Glomerular visceral epithelial cell (primary cell): ENCODE results near the gene CARD14.
"Not testable (repeated sequence)": the region's sequence is repeated elsewhere in the genome, so short reads cannot be mapped to it uniquely, and the experiment has no call there.

Experiments
- DNase-seq: peaks from one replicate; pipeline ENCODE4 v3.0.0-alpha.2; 2016; ENCODE audit errors: extremely low spot score

CARD14 gene

DNA sequence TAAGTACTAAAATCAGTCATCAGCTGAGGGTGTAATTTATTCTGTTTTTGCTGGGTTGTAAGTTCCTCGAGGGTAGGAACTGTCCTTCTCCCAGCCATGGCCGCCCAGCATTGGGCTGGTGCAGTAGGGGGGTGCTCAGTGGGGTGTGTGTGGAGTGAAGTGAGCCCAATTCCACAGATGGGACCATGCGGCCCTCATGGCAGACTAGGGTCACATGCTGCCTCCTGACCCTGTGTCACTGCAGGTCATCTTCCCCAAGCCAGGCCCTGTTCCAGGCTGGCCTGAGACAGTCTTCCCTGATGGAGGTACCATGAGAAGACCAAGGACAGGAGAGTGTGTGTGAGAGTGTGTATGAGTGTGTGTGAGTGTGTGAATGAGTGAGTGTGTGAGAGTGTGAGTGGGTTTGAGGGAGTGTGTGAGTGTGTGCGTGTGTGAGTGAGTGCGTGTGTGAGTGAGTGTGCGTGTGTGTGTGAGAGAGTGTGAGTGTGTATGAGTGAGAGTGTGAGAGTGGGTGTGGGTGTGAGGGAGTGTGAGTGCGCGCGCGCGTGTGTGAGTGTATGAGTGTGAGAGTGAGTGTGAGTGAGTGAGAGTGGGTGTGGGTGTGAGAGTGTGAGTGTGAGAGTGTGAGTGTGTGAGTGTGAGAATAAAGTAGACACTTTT, 54.1 kb downstream of the CARD14 start:
- no peak for DNase-seq

DNA sequence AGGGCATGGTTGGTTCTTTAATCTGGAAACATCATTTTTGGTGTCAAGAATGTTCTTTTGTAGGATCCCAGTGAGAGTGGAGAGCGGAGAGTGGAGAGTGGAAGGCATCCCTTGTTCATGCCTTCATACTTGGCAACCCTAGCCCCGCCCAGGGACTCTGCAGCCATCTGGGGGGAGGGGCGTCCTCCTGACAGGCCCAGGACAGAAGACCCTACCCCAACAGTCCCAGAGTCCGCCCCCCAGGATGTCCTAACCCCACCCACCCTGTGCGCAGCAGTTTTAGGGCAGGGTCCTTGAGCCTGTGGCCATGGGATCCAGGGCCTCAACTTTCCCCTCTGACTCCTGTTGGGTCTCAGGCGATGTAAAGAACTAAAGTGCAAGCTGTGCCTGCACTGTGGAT, 54.9 kb downstream of the CARD14 start:
- no peak for DNase-seq

- no peak for DNase-seq
Measured at GRCh38 chr17:80225230-80225629, 55.4 kb downstream of the CARD14 start.

GRCh38 chr17:80227156-80227555, 57.3 kb downstream of the CARD14 start:
- DNase-seq = no peak

DNA sequence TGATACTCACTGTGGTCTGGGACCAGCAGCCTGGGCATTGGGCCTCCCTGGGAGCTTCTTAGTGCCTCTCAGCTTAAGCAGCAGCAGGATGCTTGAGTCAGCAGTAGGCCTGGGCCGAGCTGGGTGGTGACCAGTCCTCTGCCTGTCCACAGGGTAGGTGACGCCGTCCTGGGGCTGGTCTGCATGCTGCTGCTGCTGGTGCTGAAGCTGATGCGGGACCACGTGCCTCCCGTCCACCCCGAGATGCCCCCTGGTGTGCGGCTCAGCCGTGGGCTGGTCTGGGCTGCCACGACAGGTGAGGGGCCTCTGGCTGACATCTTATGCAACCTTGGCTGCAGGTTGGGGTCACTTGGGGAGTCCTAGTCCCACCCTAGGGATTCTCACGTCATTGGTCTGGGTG, 57.8 kb downstream of the CARD14 start:
- DNase-seq = no peak

GRCh38 chr17:80228477-80228876, 58.6 kb downstream of the CARD14 start:
- DNase-seq = no peak

DNA sequence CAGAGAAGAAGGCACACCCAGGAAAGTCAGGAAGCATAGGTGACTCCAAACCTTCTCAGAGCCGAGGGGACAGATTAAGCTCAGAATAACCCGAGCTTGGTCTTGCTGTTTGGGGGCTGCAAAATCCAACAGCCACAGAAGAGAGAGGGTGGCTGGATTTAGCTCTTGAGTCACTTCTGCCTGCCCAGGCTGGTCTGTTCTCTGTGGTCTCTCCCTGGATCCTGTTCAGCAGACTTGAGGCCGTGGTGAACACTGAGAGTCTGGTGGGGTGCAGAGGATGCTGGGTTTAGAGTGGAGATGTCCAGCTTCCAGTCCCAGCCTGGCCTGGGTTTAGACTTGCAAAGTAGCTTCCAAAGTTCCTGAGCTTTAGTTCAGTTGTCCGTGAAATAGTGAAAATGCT, 59.2 kb downstream of the CARD14 start:
- DNase-seq = no peak

GRCh38 chr17:80232438-80232837, 62.6 kb downstream of the CARD14 start:
- no peak for DNase-seq

GRCh38 chr17:80233202-80233601, 63.4 kb downstream of the CARD14 start:
- no peak for DNase-seq

- no peak for DNase-seq
Measured at GRCh38 chr17:80236911-80237310, 67.1 kb downstream of the CARD14 start.

- no peak for DNase-seq
Measured at GRCh38 chr17:80237386-80237785, 67.6 kb downstream of the CARD14 start.

GRCh38 chr17:80242505-80242904, 72.7 kb downstream of the CARD14 start:
- no peak for DNase-seq

DNA sequence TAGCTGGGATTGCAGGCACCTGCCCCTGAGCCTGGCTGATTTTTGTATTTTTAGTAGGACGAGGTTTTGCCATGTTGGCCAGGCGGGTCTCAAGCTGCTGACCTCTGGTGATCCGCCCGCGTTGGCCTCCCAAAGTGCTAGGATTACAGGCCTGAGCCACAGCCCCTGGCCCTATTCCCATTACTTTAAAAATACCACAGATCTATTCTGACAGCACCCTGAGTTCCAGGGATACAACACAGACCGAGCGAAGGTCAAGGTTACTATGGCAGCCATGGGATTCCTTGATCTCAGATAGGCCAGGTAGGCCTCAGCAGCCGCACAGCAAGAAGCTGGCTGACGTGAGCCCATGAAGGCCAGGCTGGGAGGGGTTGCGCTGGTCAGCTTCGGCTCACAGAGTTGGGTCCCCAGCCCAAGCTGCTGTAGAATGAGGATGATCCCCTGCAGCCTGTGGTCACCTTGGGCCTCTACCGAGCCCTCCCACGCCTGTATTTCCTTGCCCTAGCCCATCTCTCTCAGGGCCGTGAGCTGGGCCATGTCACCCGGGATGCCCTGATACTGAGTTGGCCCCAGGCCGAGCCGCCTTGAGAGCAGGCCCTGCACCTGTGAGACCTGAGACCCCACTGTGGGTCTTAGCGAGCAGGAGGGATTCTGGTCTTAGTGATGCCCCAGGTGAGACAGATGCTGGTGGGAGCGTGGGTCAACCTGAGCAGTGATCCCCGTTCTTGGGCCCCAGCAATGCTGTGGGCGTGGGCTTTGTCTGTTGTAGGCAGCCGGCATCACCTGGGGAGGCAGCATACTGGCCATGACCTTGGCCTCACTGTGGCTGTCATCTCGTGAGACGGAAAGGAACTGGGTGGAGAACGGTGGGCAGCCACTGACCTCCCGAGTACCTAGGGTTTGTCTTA, 74.0 kb downstream of the CARD14 start:
- no peak for DNase-seq

DNA sequence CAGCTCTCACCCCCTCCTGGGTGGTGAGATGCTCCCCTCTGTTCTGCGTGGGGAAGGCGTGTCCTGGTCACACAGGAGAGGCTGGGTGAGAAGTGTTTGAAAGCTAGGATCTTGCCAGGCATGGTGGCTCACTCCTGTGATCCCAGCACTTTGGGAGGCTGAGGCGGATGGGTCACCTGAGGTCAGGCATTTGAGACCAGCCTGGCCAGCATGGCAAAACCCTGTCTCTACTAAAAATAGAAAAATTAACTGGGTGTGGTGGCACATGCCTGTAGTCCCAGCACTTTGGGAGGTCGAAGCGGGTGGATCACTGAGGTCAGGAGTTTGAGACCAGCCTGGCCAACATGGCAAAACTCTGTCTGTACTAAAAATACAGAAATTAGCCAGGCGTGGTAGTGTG, 74.6 kb downstream of the CARD14 start:
- DNase-seq = not testable (repeated sequence)

- DNase-seq = no peak
Measured at GRCh38 chr17:80244871-80245509, 75.2 kb downstream of the CARD14 start.

- DNase-seq = no peak
Measured at GRCh38 chr17:80245566-80246265, 75.9 kb downstream of the CARD14 start.

DNA sequence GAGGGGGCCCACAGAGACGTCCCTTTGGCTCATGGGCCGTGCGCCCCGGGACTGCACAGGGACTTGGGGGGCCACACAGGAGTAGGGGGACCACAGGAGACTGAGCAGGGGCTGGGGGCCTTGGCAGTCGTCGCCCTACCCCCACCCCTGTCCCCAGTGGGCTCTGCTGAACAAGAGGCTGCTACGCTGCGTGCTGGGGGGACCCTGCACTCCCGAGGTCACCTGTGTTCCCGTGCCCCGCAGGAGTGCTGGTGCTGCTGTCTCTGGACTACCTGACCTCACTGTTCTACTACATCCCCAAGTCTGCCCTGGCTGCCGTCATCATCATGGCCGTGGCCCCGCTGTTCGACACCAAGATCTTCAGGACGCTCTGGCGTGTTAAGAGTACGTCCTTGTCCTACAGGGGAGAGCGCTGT, 76.4 kb downstream of the CARD14 start:
- no peak for DNase-seq

- DNase-seq = no peak
Measured at GRCh38 chr17:80246726-80247125, 76.9 kb downstream of the CARD14 start.

GRCh38 chr17:80247561-80247960, 77.7 kb downstream of the CARD14 start:
- DNase-seq = no peak

GRCh38 chr17:80248001-80248893, 78.4 kb downstream of the CARD14 start:
- DNase-seq = no peak
